HEK293 (cell line): ENCODE measurements around the gene ZNF280A.
A peak's percentile ranks its signal among the peaks of the same experiment; 100 is the strongest.

ENCODE experiments used
- CTCF ChIA-PET: fragments of 350-600 bp; formaldehyde crosslinking; extraction: SDS; loops from one replicate; lab custom pipeline; 2021; ENCODE audit warnings: antibody characterized with exemption; lab: Yijun Ruan, JAX
- POLR2A ChIA-PET: fragments of 300-600 bp; formaldehyde crosslinking; extraction: SDS; loops from one replicate; lab custom pipeline; 2020; ENCODE audit warnings: antibody characterized with exemption, inconsistent platforms; lab: Yijun Ruan, JAX
- H3K27ac ChIP-seq: fragments of 200-500 bp; sonication (Bioruptor generic); 2 replicates; pipeline ENCODE4 v1.5.1; 2014; ENCODE audit warnings: low read depth, low read length, control low read depth, inconsistent platforms; ENCODE audit errors: extremely low read depth
- H3K36me3 ChIP-seq, 2 experiments: fragments of 200-500 bp in 1 of 2; sonication (Bioruptor generic) in 1 of 2; 1 replicate in 1 of 2; 2 replicates in 1 of 2; pipeline ENCODE4 v1.5.1; 2014 to 2017; ENCODE audit warnings: inconsistent platforms in 2 of 2, low read length in 2 of 2; ENCODE audit not compliant: control insufficient read depth in 2 of 2, insufficient read depth in 1 of 2
- H3K4me1 ChIP-seq: fragments of 200-500 bp; sonication (Bioruptor generic); 2 replicates; pipeline ENCODE4 v1.5.1; 2014; ENCODE audit warnings: mild to moderate bottlenecking, low read length, inconsistent platforms; ENCODE audit not compliant: control insufficient read depth, insufficient read depth
- H3K4me3 ChIP-seq: 2 replicates; pipeline ENCODE4 v1.5.1; 2011; ENCODE audit warnings: low read depth, mild to moderate bottlenecking, control low read depth, low read length, moderate library complexity
- H3K9me3 ChIP-seq: fragments of 200-500 bp; sonication (Bioruptor generic); 2 replicates; pipeline ENCODE4 v1.5.1; 2014; ENCODE audit warnings: low read depth, low read length, inconsistent platforms; ENCODE audit not compliant: control insufficient read depth, insufficient read depth
- AEBP2 ChIP-seq: fragments of 450-650 bp; formaldehyde crosslinking; IDR thresholded peaks from 2 replicates; pipeline ENCODE4 v1.5.1; 2016; ENCODE audit warnings: missing biosample characterization, missing genetic modification characterization, borderline replicate concordance
- CTCF ChIP-seq: fragments of 450-650 bp; formaldehyde crosslinking; IDR thresholded peaks from 2 replicates; pipeline ENCODE4 v1.5.1; 2016; ENCODE audit warnings: missing biosample characterization, missing genetic modification characterization
- HOXD13 ChIP-seq: sonication (generic); formaldehyde crosslinking; IDR thresholded peaks from 2 replicates; pipeline ENCODE4 v1.8.0; 2022; ENCODE audit warnings: missing genetic modification reagents, borderline replicate concordance
- IKZF3 ChIP-seq: fragments of 450-650 bp; IDR thresholded peaks from 2 replicates; pipeline ENCODE4 v1.5.0; 2018; ENCODE audit warnings: missing biosample characterization, mild to moderate bottlenecking, missing genetic modification characterization, moderate library complexity
- ZBTB1 ChIP-seq: fragments of 450-650 bp; formaldehyde crosslinking; IDR thresholded peaks from 2 replicates; pipeline ENCODE4 v1.5.1; 2016; ENCODE audit warnings: missing biosample characterization, missing genetic modification characterization
- ZNF10 ChIP-seq: fragments of 450-650 bp; formaldehyde crosslinking; IDR thresholded peaks from 2 replicates; pipeline ENCODE4 v1.5.1; 2017; ENCODE audit warnings: missing biosample characterization, missing genetic modification characterization
- ZNF18 ChIP-seq: fragments of 450-650 bp; formaldehyde crosslinking; IDR thresholded peaks from 2 replicates; pipeline ENCODE4 v1.5.1; 2016; ENCODE audit warnings: missing biosample characterization, missing genetic modification characterization
- ZNF311 ChIP-seq: fragments of 450-650 bp; formaldehyde crosslinking; IDR thresholded peaks from 2 replicates; pipeline ENCODE4 v1.5.1; 2017; ENCODE audit warnings: missing biosample characterization, missing genetic modification characterization, borderline replicate concordance
- ZNF596 ChIP-seq: fragments of 450-650 bp; IDR thresholded peaks from 2 replicates; pipeline ENCODE4 v1.5.0; 2018; ENCODE audit warnings: missing biosample characterization, mild to moderate bottlenecking, missing genetic modification characterization, moderate library complexity
- ZNF654 ChIP-seq: fragments of 450-650 bp; formaldehyde crosslinking; IDR thresholded peaks from 2 replicates; pipeline ENCODE4 v1.5.1; 2016; ENCODE audit warnings: low read depth, missing biosample characterization, missing genetic modification characterization
- ZNF768 ChIP-seq: fragments of 450-650 bp; formaldehyde crosslinking; IDR thresholded peaks from 2 replicates; pipeline ENCODE4 v1.5.1; 2018; ENCODE audit warnings: missing biosample characterization, mild to moderate bottlenecking, missing genetic modification characterization
- TF ChIP-seq, protein P1 (sequence below): fragments of 450-650 bp; formaldehyde crosslinking; IDR thresholded peaks from 2 replicates; pipeline ENCODE4 v1.5.1; 2017; ENCODE audit warnings: missing biosample characterization, mild to moderate bottlenecking, missing genetic modification characterization, moderate library complexity
- TF ChIP-seq, protein P2 (sequence below): fragments of 450-650 bp; formaldehyde crosslinking; IDR thresholded peaks from 2 replicates; pipeline ENCODE4 v1.5.1; 2017; ENCODE audit warnings: missing biosample characterization, missing genetic modification characterization

ZNF280A gene

DNA sequence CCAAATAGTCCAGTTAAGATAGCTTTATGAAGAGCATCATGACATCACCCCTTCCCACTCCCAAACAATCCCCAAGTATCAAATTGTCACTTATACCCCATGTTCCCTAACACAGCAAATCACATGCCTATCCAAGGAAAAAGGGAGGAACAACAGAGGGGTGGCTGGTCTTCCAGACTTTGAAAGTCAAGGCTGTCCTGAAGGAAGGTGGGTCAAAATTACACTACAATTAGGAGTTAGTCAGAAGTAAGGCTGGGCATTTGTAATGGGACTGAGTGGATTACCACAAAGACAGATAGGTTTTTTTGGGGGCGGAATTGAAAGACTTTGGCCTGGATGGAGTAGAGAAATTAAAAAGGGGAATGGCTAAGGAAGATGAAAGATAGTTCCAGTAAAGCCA is 33.1 kb upstream of the ZNF280A start:
- no peak overlapping the region for H3K4me3 ChIP-seq
- no peak overlapping the region for H3K27ac ChIP-seq
- ChIA-PET CTCF (interaction anchor here (0.7 to 1.1 kb wide), 2 partner anchors 24 to 391 kb away, joined by 3 to 8 read pairs; no protein-coding TSS in a partner anchor), POLR2A (interaction anchor here (1.6 kb wide), 1 partner anchor 44 kb away, joined by 3 read pairs; no protein-coding TSS in a partner anchor)
- H3K9me3 ChIP-seq, result no peaks in the 10 kb centered on the region
- H3K36me3 ChIP-seq, result peaks cover 0 to 27% of the 10 kb centered on the region in 2 experiments; a peak in 1 of 3 replicates
- H3K4me1 ChIP-seq, result no peaks in the 10 kb centered on the region
- no peak for TF ChIP-seq ZNF311 (tag by site-specific recombination)
- TF ChIP-seq ZNF10 (tag by site-specific recombination), result no peak
- TF ChIP-seq AEBP2 (tag by site-specific recombination), result no peak
- no peak for TF ChIP-seq HOXD13
- no peak for TF ChIP-seq IKZF3 (tag by site-specific recombination)
- TF ChIP-seq, all 188 proteins: peak for 0

GRCh38 chr22:22552630-22553029 is 32.6 kb upstream of the ZNF280A start:
- peaks cover 0 to 31% of the 10 kb centered on the region in 2 experiments; a peak in 1 of 3 replicates for H3K36me3 ChIP-seq
- POLR2A ChIA-PET, result no interaction called here
- H3K4me1 ChIP-seq, result no peaks in the 10 kb centered on the region
- CTCF ChIA-PET, result interaction anchor here (0.7 kb wide), 1 partner anchor 391 kb away, joined by 3 read pairs; no protein-coding TSS in a partner anchor
- TF ChIP-seq, protein P1, sequence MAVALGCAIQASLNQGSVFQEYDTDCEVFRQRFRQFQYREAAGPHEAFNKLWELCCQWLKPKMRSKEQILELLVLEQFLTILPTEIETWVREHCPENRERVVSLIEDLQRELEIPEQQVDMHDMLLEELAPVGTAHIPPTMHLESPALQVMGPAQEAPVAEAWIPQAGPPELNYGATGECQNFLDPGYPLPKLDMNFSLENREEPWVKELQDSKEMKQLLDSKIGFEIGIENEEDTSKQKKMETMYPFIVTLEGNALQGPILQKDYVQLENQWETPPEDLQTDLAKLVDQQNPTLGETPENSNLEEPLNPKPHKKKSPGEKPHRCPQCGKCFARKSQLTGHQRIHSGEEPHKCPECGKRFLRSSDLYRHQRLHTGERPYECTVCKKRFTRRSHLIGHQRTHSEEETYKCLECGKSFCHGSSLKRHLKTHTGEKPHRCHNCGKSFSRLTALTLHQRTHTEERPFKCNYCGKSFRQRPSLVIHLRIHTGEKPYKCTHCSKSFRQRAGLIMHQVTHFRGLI (tag by site-specific recombination), result no peak
- TF ChIP-seq CTCF (tag by site-specific recombination), result peak; percentile 36; the same call in 1 of the 2 replicates
- TF ChIP-seq ZBTB1 (tag by site-specific recombination), result no peak
- no peak for TF ChIP-seq ZNF596 (tag by site-specific recombination)
- no peak for TF ChIP-seq ZNF18
- TF ChIP-seq ZNF654 (tag by site-specific recombination), result 0 out of 2 replicates have a peak, but pooled peaks have one; percentile 6
- no peak for TF ChIP-seq ZNF768 (tag by site-specific recombination)
- TF ChIP-seq, protein P2, sequence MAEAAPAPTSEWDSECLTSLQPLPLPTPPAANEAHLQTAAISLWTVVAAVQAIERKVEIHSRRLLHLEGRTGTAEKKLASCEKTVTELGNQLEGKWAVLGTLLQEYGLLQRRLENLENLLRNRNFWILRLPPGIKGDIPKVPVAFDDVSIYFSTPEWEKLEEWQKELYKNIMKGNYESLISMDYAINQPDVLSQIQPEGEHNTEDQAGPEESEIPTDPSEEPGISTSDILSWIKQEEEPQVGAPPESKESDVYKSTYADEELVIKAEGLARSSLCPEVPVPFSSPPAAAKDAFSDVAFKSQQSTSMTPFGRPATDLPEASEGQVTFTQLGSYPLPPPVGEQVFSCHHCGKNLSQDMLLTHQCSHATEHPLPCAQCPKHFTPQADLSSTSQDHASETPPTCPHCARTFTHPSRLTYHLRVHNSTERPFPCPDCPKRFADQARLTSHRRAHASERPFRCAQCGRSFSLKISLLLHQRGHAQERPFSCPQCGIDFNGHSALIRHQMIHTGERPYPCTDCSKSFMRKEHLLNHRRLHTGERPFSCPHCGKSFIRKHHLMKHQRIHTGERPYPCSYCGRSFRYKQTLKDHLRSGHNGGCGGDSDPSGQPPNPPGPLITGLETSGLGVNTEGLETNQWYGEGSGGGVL (tag by site-specific recombination), result no peak
- no peak overlapping the region for H3K4me3 ChIP-seq
- no peak overlapping the region for H3K27ac ChIP-seq
- H3K9me3 ChIP-seq, result no peaks in the 10 kb centered on the region
